ENCODE measurements around the gene ZXDC. TPM values are rescaled to one million over a fixed set of nuclear protein-coding genes. Genes with fewer than 3 reads are reported as not detected.

The ZXDC gene
- total and polyA plus RNA-seq, 2 experiments from 2014 or later: 6.1 to 19.2 TPM

GRCh38 chr3:126518779-126519177 is 43.1 kb upstream of the ZXDC start:
- 0 out of 2 replicates have a peak, but pooled peaks cover 20% of the 10 kb centered on the region for H3K27me3 ChIP-seq (replicated peaks; ENCODE audit: insufficient read depth)
- no peaks in the 10 kb centered on the region for H3K9me3 ChIP-seq (ENCODE audit: low read depth)
- no peak overlapping the region for H3K4me3 ChIP-seq
- no peaks in the 10 kb centered on the region for H3K36me3 ChIP-seq (ENCODE audit: low read depth)
- no peak overlapping the region for H3K27ac ChIP-seq
- TF ChIP-seq EZH2 (IDR thresholded peaks at IDR 0.05; ENCODE audit: insufficient read depth, poor library complexity, severe bottlenecking): no peak
- TF ChIP-seq EZH2phosphoT487 (IDR thresholded peaks at IDR 0.05; ENCODE audit: insufficient read depth, low read depth): no peak
- no peak overlapping the region for H3K9ac ChIP-seq
- no peaks in the 10 kb centered on the region for H3K4me1 ChIP-seq (ENCODE audit: insufficient read depth)
- DNase-seq: no peak
- H3F3A ChIP-seq (ENCODE audit: insufficient read depth): no peaks in the 10 kb centered on the region
- in situ Hi-C loops (cut with MboI): no loop called here
- H3K9me2 ChIP-seq (ENCODE audit: insufficient read depth): no peaks in the 10 kb centered on the region
- H2AFZ ChIP-seq: no peak overlapping the region
- H3K4me2 ChIP-seq (ENCODE audit: unreplicated experiment): no peak overlapping the region
- H3K79me2 ChIP-seq (ENCODE audit: insufficient read depth): no peaks in the 10 kb centered on the region
- no peaks in the 10 kb centered on the region for H4K20me1 ChIP-seq (ENCODE audit: insufficient read depth)
- 46 to 54% methylated on average over 4 of the region's 4 CpGs for WGBS, 2 experiments (ENCODE audit: low coverage in 1 of 2, low lambda C conversion rate in 2 of 2, missing lambda C conversion rate in 2 of 2)

GRCh38 chr3:126517986-126518778 is 42.5 kb upstream of the ZXDC start:
- no peaks in the 10 kb centered on the region for H3F3A ChIP-seq (ENCODE audit: insufficient read depth)
- H3K27ac ChIP-seq: no peak overlapping the region
- in situ Hi-C loops (cut with MboI): no loop called here
- H2AFZ ChIP-seq: no peak overlapping the region
- H3K36me3 ChIP-seq (ENCODE audit: low read depth): no peaks in the 10 kb centered on the region
- TF ChIP-seq EZH2 (IDR thresholded peaks at IDR 0.05; ENCODE audit: insufficient read depth, poor library complexity, severe bottlenecking): no peak
- no peak for TF ChIP-seq EZH2phosphoT487 (IDR thresholded peaks at IDR 0.05; ENCODE audit: insufficient read depth, low read depth)
- no peaks in the 10 kb centered on the region for H3K79me2 ChIP-seq (ENCODE audit: insufficient read depth)
- no peaks in the 10 kb centered on the region for H3K9me2 ChIP-seq (ENCODE audit: insufficient read depth)
- no peaks in the 10 kb centered on the region for H4K20me1 ChIP-seq (ENCODE audit: insufficient read depth)
- H3K9ac ChIP-seq: no peak overlapping the region
- H3K4me2 ChIP-seq (ENCODE audit: unreplicated experiment): no peak overlapping the region
- no peak for DNase-seq
- H3K4me1 ChIP-seq (ENCODE audit: insufficient read depth): no peaks in the 10 kb centered on the region
- no peak overlapping the region for H3K4me3 ChIP-seq
- WGBS, 2 experiments (ENCODE audit: low coverage in 1 of 2, low lambda C conversion rate in 2 of 2, missing lambda C conversion rate in 2 of 2): 74% methylated on average over 13 to 15 of the region's 15 CpGs
- H3K27me3 ChIP-seq (replicated peaks; ENCODE audit: insufficient read depth): 0 out of 2 replicates have a peak, but pooled peaks cover 14% of the 10 kb centered on the region
- H3K9me3 ChIP-seq (ENCODE audit: low read depth): no peaks in the 10 kb centered on the region

- DNase-seq: no peak
- Histone ChIP-seq H3K9me2 (ENCODE audit: insufficient read depth) (no peaks in the 10 kb centered on the region), H3K9me3 (ENCODE audit: low read depth) (no peaks in the 10 kb centered on the region), H3K79me2 (ENCODE audit: insufficient read depth) (no peaks in the 10 kb centered on the region), H3K4me1 (ENCODE audit: insufficient read depth) (no peaks in the 10 kb centered on the region), H3K4me3 (no peak within 1 kb of the TSS), H3K36me3 (ENCODE audit: low read depth) (no peaks in the 10 kb centered on the region), H3K27ac (no peak within 1 kb of the TSS), H3K4me2 (ENCODE audit: unreplicated experiment) (no peak within 1 kb of the TSS), H3F3A (ENCODE audit: insufficient read depth) (no peaks in the 10 kb centered on the region), H3K9ac (no peak within 1 kb of the TSS), H2AFZ (no peak within 1 kb of the TSS), H3K27me3 (replicated peaks; ENCODE audit: insufficient read depth) (0 out of 2 replicates have a peak, but pooled peaks cover 8% of the 10 kb centered on the region), H4K20me1 (ENCODE audit: insufficient read depth) (no peaks in the 10 kb centered on the region)
- TF ChIP-seq EZH2phosphoT487 (IDR thresholded peaks at IDR 0.05; ENCODE audit: insufficient read depth, low read depth) (no peak), EZH2 (IDR thresholded peaks at IDR 0.05; ENCODE audit: insufficient read depth, poor library complexity, severe bottlenecking) (no peak)
- WGBS, 2 experiments (ENCODE audit: low coverage in 1 of 2, low lambda C conversion rate in 2 of 2, missing lambda C conversion rate in 2 of 2): 81% methylated on average over 15 to 16 of the region's 16 CpGs
- in situ Hi-C loops (cut with MboI): no loop called here
These were observed 41.7 kb upstream of the ZXDC start, which contains the start of gene UROC1 for GRCh38 chr3:126517291-126517951. Gene UROC1, minus strand, starts transcription at chr3:126517773. Its CDS starts 54 bp downstream, at chr3:126517719.

- Histone ChIP-seq H3K4me3 (no peak overlapping the region), H3K9me3 (ENCODE audit: low read depth) (no peaks in the 10 kb centered on the region), H3K36me3 (ENCODE audit: low read depth) (no peaks in the 10 kb centered on the region), H3K4me1 (ENCODE audit: insufficient read depth) (0 out of 2 replicates have a peak, but pooled peaks cover 2% of the 10 kb centered on the region), H3K9ac (no peak overlapping the region), H4K20me1 (ENCODE audit: insufficient read depth) (no peaks in the 10 kb centered on the region), H3K27ac (no peak overlapping the region), H3K79me2 (ENCODE audit: insufficient read depth) (no peaks in the 10 kb centered on the region), H3K4me2 (ENCODE audit: unreplicated experiment) (no peak overlapping the region), H3K27me3 (replicated peaks; ENCODE audit: insufficient read depth) (0 out of 2 replicates have a peak, but pooled peaks cover 8% of the 10 kb centered on the region), H3F3A (ENCODE audit: insufficient read depth) (no peaks in the 10 kb centered on the region), H3K9me2 (ENCODE audit: insufficient read depth) (no peaks in the 10 kb centered on the region), H2AFZ (no peak overlapping the region)
- in situ Hi-C loops (cut with MboI): no loop called here
- DNase-seq: no peak
- 61 to 66% methylated on average over 9 of the region's 9 CpGs for WGBS, 2 experiments (ENCODE audit: low coverage in 1 of 2, low lambda C conversion rate in 2 of 2, missing lambda C conversion rate in 2 of 2)
- TF ChIP-seq EZH2 (IDR thresholded peaks at IDR 0.05; ENCODE audit: insufficient read depth, poor library complexity, severe bottlenecking): no peak
- TF ChIP-seq EZH2phosphoT487 (IDR thresholded peaks at IDR 0.05; ENCODE audit: insufficient read depth, low read depth): no peak
These were observed 41.2 kb upstream of the ZXDC start for GRCh38 chr3:126516936-126517290.
